SK-N-SH (cell line): Measurements from ENCODE around the gene CLSTN2. TPM values are rescaled to one million over a fixed set of nuclear protein-coding genes. Genes with fewer than 3 reads are reported as not detected.

Experiments
- CTCF ChIA-PET: fragments of 300-600, 350-600 bp; formaldehyde crosslinking; extraction: SDS; loops from one replicate; lab custom pipeline; 2021; lab: Yijun Ruan, JAX
- POLR2A ChIA-PET: fragments of 350-600 bp; sonication (Branson Sonifier 250); formaldehyde crosslinking; extraction: SDS; loops from one replicate; lab custom pipeline; 2020; ENCODE audit warnings: antibody characterized with exemption, inconsistent platforms; lab: Yijun Ruan, JAX
- DNase-seq: peaks from one replicate; pipeline ENCODE4 v3.0.0; 2012
- H2AFZ ChIP-seq: fragments of 200-600 bp; sonication (generic); 2 replicates; pipeline ENCODE4 v1.8.1; 2016; ENCODE audit warnings: antibody characterized with exemption, mild to moderate bottlenecking, low read depth
- H3F3A ChIP-seq: fragments of 200-600 bp; sonication (generic); replicated peaks from 2 replicates; pipeline ENCODE3; 2016; ENCODE audit warnings: antibody characterized with exemption, mild to moderate bottlenecking; ENCODE audit not compliant: insufficient read depth
- H3K27ac ChIP-seq, 2 experiments: fragments of 200-500 bp in 1 of 2; fragments of 200-600 bp in 1 of 2; sonication (Bioruptor generic) in 1 of 2; sonication (generic), shearing (Covaris generic) in 1 of 2; 2 replicates each; pipeline versions ENCODE4 v1.5.1 to v1.6.1; 2014 to 2016; ENCODE audit warnings: low read depth in 2 of 2, inconsistent platforms in 1 of 2, low read length in 1 of 2, mild to moderate bottlenecking in 1 of 2, mixed read lengths in 1 of 2
- H3K27me3 ChIP-seq: fragments of 200-600 bp; sonication (generic), shearing (Covaris generic); 2 replicates; pipeline ENCODE4 v1.6.1; 2016; ENCODE audit warnings: mixed run types; ENCODE audit not compliant: insufficient read depth
- H3K36me3 ChIP-seq, 2 experiments: fragments of 200-500 bp in 1 of 2; fragments of 200-600 bp in 1 of 2; sonication (Bioruptor generic) in 1 of 2; sonication (generic) in 1 of 2; replicated peaks in 1 of 2; 2 replicates each; pipeline versions ENCODE3 to v1.5.1; 2014 to 2016; ENCODE audit warnings: low read length in 1 of 2, mild to moderate bottlenecking in 1 of 2; ENCODE audit not compliant: insufficient read depth in 2 of 2, control insufficient read depth in 1 of 2
- H3K4me1 ChIP-seq, 2 experiments: fragments of 200-500 bp in 1 of 2; fragments of 200-600 bp in 1 of 2; sonication (Bioruptor generic) in 1 of 2; sonication (generic), shearing (Covaris generic) in 1 of 2; 2 replicates each; pipeline versions ENCODE4 v1.5.1 to v1.6.1; 2014 to 2016; ENCODE audit warnings: low read depth in 1 of 2, low read length in 1 of 2, mixed run types in 1 of 2; ENCODE audit not compliant: insufficient read depth in 2 of 2, control insufficient read depth in 1 of 2
- H3K4me2 ChIP-seq: fragments of 200-600 bp; sonication (generic), shearing (Covaris generic); 2 replicates; pipeline ENCODE4 v1.6.1; 2017; ENCODE audit warnings: mixed run types
- H3K4me3 ChIP-seq, 2 experiments: fragments of 200-500 bp in 1 of 2; fragments of 200-600 bp in 1 of 2; sonication (Bioruptor generic) in 1 of 2; sonication (generic), shearing (Covaris generic) in 1 of 2; 2 replicates each; pipeline versions ENCODE4 v1.5.1 to v1.8.1; 2014 to 2016; ENCODE audit warnings: low read depth in 2 of 2, inconsistent platforms in 1 of 2, low read length in 1 of 2, mild to moderate bottlenecking in 1 of 2, mixed read lengths in 1 of 2, moderate library complexity in 1 of 2
- H3K79me2 ChIP-seq: fragments of 200-600 bp; sonication (generic); 2 replicates; pipeline ENCODE4 v1.8.1; 2017; ENCODE audit warnings: mild to moderate bottlenecking; ENCODE audit not compliant: insufficient read depth
- H3K9ac ChIP-seq: fragments of 200-600 bp; sonication (generic); 2 replicates; pipeline ENCODE4 v1.6.1; 2017; ENCODE audit warnings: mixed run types
- H3K9me2 ChIP-seq: fragments of 200-600 bp; sonication (generic); 2 replicates; pipeline ENCODE4 v1.6.1; 2017; ENCODE audit warnings: mixed run types
- H3K9me3 ChIP-seq: fragments of 200-600 bp; sonication (generic); 2 replicates; pipeline ENCODE4 v1.6.1; 2017; ENCODE audit warnings: mixed run types, mild to moderate bottlenecking, moderate library complexity
- H4K20me1 ChIP-seq: fragments of 200-600 bp; sonication (generic); 2 replicates; pipeline ENCODE4 v1.6.1; 2017; ENCODE audit warnings: mild to moderate bottlenecking, mixed run types; ENCODE audit not compliant: insufficient read depth
- CTCF ChIP-seq: fragments of 200-600 bp; sonication (generic); IDR thresholded peaks from 2 replicates; pipeline ENCODE4 v1.6.1; 2017; ENCODE audit warnings: antibody characterized with exemption, mild to moderate bottlenecking, moderate library complexity
- FOXJ3 ChIP-seq: sonication (generic); formaldehyde crosslinking; IDR thresholded peaks from 2 replicates; pipeline ENCODE4 v1.5.1; 2020; ENCODE audit warnings: mild to moderate bottlenecking, missing genetic modification reagents
- FOXM1 ChIP-seq: IDR thresholded peaks from 2 replicates; pipeline ENCODE4 v1.4.0; 2012; ENCODE audit warnings: low read depth, mild to moderate bottlenecking
- MAX ChIP-seq: IDR thresholded peaks from 2 replicates; pipeline ENCODE4 v1.4.0; 2012; ENCODE audit warnings: low read depth
- MEF2A ChIP-seq: IDR thresholded peaks from 2 replicates; pipeline ENCODE4 v1.4.0; 2012; ENCODE audit warnings: low read depth, borderline replicate concordance
- MXI1 ChIP-seq: IDR thresholded peaks from 2 replicates; pipeline ENCODE4 v1.6.1; 2012; ENCODE audit warnings: mild to moderate bottlenecking, low read depth, low read length, improper control_type of control experiment
- NRF1 ChIP-seq: IDR thresholded peaks from 2 replicates; pipeline ENCODE4 v1.6.1; 2012; ENCODE audit warnings: low read depth, mild to moderate bottlenecking, low read length
- PBX3 ChIP-seq: IDR thresholded peaks from 2 replicates; pipeline ENCODE4; 2012
- RAD21 ChIP-seq: IDR thresholded peaks from 2 replicates; pipeline ENCODE4 v1.6.1; 2012; ENCODE audit warnings: mild to moderate bottlenecking, low read length
- REST ChIP-seq: IDR thresholded peaks from 2 replicates; pipeline ENCODE4 v1.6.1; 2012; ENCODE audit warnings: mild to moderate bottlenecking, low read depth, low read length, moderate library complexity
- RFX5 ChIP-seq: IDR thresholded peaks from 2 replicates; pipeline ENCODE4 v1.6.1; 2012; ENCODE audit warnings: mild to moderate bottlenecking, improper control_type of control experiment, low read length
- RXRA ChIP-seq: IDR thresholded peaks from 2 replicates; pipeline ENCODE4 v1.4.0; 2012; ENCODE audit warnings: low read depth, mild to moderate bottlenecking, borderline replicate concordance
- SIN3A ChIP-seq: IDR thresholded peaks from 2 replicates; pipeline ENCODE4 v1.6.1; 2012; ENCODE audit warnings: low read depth, mild to moderate bottlenecking, low read length, moderate library complexity, borderline replicate concordance
- SMC3 ChIP-seq: IDR thresholded peaks from 2 replicates; pipeline ENCODE4 v1.6.1; 2012; ENCODE audit warnings: low read depth, low read length, improper control_type of control experiment
- TAF1 ChIP-seq: IDR thresholded peaks from 2 replicates; pipeline ENCODE4 v1.6.1; 2012; ENCODE audit warnings: low read depth, mild to moderate bottlenecking, low read length, moderate library complexity, borderline replicate concordance
- TCF12 ChIP-seq: IDR thresholded peaks from 2 replicates; pipeline ENCODE4 v1.4.0; 2012
- USF2 ChIP-seq: fragments of 150-350 bp; IDR thresholded peaks from 2 replicates; pipeline ENCODE4 v1.6.1; 2017; ENCODE audit warnings: antibody characterized with exemption, low read length, low read depth, borderline replicate concordance
- YY1 ChIP-seq: IDR thresholded peaks from 2 replicates; pipeline ENCODE4 v1.4.0; 2012; ENCODE audit warnings: low read depth, mild to moderate bottlenecking
- ZBTB33 ChIP-seq: IDR thresholded peaks from 2 replicates; pipeline ENCODE4 v1.4.0; 2012; ENCODE audit warnings: low read depth, borderline replicate concordance
- WGBS: methylation state at CpG from one replicate; pipeline ENCODE4 v1.1.6; 2017; ENCODE audit warnings: low lambda C conversion rate; 5-methylcytosine and 5-hydroxymethylcytosine counted together
- polyA plus RNA-seq, 3 experiments: library from polyadenylated mRNA; depleted of rRNA; stranded (reverse); fragments of >200 nt; gene quantifications; 2 replicates each; pipeline ENCODE4 v1.2.3, GENCODE V29; 2012

CLSTN2 gene
- polyA plus RNA-seq, 1 of the 3 experiments (the other 2 are of a cell fraction), result 0.02 TPM

- Histone ChIP-seq H3K27ac (no peak overlapping the region), H3K9ac (no peak overlapping the region), H3K4me1 (no peaks in the 10 kb centered on the region)
- WGBS, result 40% methylated on average over 1 of the region's 1 CpG
- no peak for DNase-seq
- TF ChIP-seq CTCF, result no peak
- no peak for TF ChIP-seq MAX
- TF ChIP-seq FOXJ3, result no peak
- TF ChIP-seq RAD21, result no peak
- TF ChIP-seq USF2, result no peak
- TF ChIP-seq FOXM1, result no peak
- no peak for TF ChIP-seq SIN3A
- no peak for TF ChIP-seq PBX3
- no peak for TF ChIP-seq ZBTB33
- TF ChIP-seq YY1, result no peak
- no peak for TF ChIP-seq MEF2A
- no peak for TF ChIP-seq REST
- no peak for TF ChIP-seq TAF1
- no peak for TF ChIP-seq TCF12
- no peak for TF ChIP-seq RXRA
- TF ChIP-seq NRF1, result no peak
- no peak for TF ChIP-seq MXI1
- TF ChIP-seq RFX5, result no peak
- no peak for TF ChIP-seq SMC3
- TF ChIP-seq, all 33 proteins: peak for 0
- H3K36me3 ChIP-seq, result no peaks in the 10 kb centered on the region
- H2AFZ ChIP-seq, result no peak overlapping the region
- no peak overlapping the region for H3K4me2 ChIP-seq
- no peaks in the 10 kb centered on the region for H3K27me3 ChIP-seq
- no peaks in the 10 kb centered on the region; the same call in 1 of the 2 replicates for H3K9me3 ChIP-seq
- no peaks in the 10 kb centered on the region for H3K9me2 ChIP-seq
- ChIA-PET CTCF (interaction anchor here (0.7 to 1.1 kb wide), 2 partner anchors 735 to 811 kb away, joined by 3 read pairs; no protein-coding TSS in a partner anchor), POLR2A (no interaction called here)
- no peak overlapping the region for H3K4me3 ChIP-seq
- no peaks in the 10 kb centered on the region for H3F3A ChIP-seq
- H4K20me1 ChIP-seq, result no peaks in the 10 kb centered on the region
- H3K79me2 ChIP-seq, result no peaks in the 10 kb centered on the region
Observed at GRCh38 chr3:140493271-140493670, 558.3 kb downstream of the CLSTN2 start.
